ENCODE results near the gene GPR180. TPM values are rescaled to one million over a fixed set of nuclear protein-coding genes. Genes with fewer than 3 reads are reported as not detected.

The GPR180 gene
- total RNA-seq, 4 donors from 2014 or later: 0.37 to 4.9 (median 2.3) TPM

GRCh38 chr13:94586371-94586770 is 15.3 kb upstream of the GPR180 start:
- Histone ChIP-seq H3K27me3 (no peaks in the 10 kb centered on the region), H3K36me3 (peaks cover 0 to 53% (median 7%) of the 10 kb centered on the region in 4 donors), H3K27ac (no peak overlapping the region), H3K9me3 (no peaks in the 10 kb centered on the region), H3K4me1 (peaks cover 0 to 3% (median 0%) of the 10 kb centered on the region in 4 donors), H3K4me3 (no peak overlapping the region)
- WGBS, 2 donors (ENCODE audit: low coverage in 1 of 2): 92 to 93% methylated on average over 7 of the region's 7 CpGs
- TF ChIP-seq POLR2A (IDR thresholded peaks at IDR 0.05) (no peak), POLR2AphosphoS5 (IDR thresholded peaks at IDR 0.05) (no peak), EP300 (IDR thresholded peaks at IDR 0.05; ENCODE audit: low read depth) (no peak), CTCF (IDR thresholded peaks at IDR 0.05) (no peak)
- no peak for DNase-seq
- intact Hi-C loops (cut with DNase I; ENCODE audit: low total_unique reads) (no loop called here), in situ Hi-C loops (cut with MboI; ENCODE audit: low pct_ligation_motif_present in 1 of 4, low pct_unique_long_range_greater_than_20kb in 1 of 4, low sequenced_read_pairs in 3 of 4) (no loop called here)

DNA sequence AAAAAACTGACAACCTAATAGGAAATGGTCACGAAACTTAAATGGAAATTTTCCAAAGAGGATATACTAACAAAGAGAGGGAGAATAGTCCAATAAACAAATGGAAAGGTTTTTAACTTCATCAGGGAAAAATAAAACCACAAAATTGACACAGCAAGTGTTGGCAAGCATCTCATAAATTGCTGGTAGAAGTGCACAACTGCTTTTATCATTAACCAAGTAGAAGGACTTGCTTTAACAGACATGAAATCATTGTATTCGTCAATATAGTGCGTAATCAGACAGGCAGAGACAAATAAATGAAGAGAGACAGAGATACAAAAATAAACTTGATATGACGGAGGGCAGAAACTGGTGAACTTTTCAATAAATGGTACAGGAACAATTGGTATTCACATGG is 13.1 kb upstream of the GPR180 start:
- Histone ChIP-seq H3K9me3 (no peaks in the 10 kb centered on the region), H3K27me3 (no peaks in the 10 kb centered on the region), H3K27ac (no peak overlapping the region), H3K4me3 (no peak overlapping the region), H3K36me3 (peaks cover 0 to 40% (median 0%) of the 10 kb centered on the region in 4 donors), H3K4me1 (peaks cover 0 to 4% (median under 1%) of the 10 kb centered on the region in 4 donors)
- WGBS, 2 donors (ENCODE audit: low coverage in 1 of 2): 90 to 95% methylated on average over 4 of the region's 4 CpGs
- no peak for TF ChIP-seq CTCF (IDR thresholded peaks at IDR 0.05)
- TF ChIP-seq POLR2AphosphoS5 (IDR thresholded peaks at IDR 0.05): no peak
- no peak for TF ChIP-seq POLR2A (IDR thresholded peaks at IDR 0.05)
- no peak for TF ChIP-seq EP300 (IDR thresholded peaks at IDR 0.05; ENCODE audit: low read depth)
- no peak for DNase-seq
- intact Hi-C loops (cut with DNase I; ENCODE audit: low total_unique reads) (no loop called here), in situ Hi-C loops (cut with MboI; ENCODE audit: low pct_ligation_motif_present in 1 of 4, low pct_unique_long_range_greater_than_20kb in 1 of 4, low sequenced_read_pairs in 3 of 4) (no loop called here)

DNA sequence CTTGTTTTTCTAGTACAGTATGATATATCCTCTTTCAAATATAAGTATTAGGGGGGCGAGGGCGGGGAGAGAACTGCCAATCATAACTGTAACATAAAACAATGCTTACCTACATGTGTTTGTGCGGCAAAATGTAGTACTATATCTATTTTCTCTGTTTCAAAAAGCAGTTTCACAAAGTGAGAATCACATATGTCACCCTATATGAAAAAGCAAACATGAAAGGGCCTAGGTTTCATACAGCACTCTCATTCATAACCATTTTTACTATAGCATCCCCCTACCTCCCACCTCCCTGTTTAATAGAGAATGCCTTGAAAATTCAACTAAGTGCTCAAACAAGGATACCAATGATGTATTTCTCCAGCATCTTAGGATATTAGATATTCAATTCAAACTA is 10.9 kb upstream of the GPR180 start:
- in situ Hi-C loops (cut with MboI; ENCODE audit: low pct_ligation_motif_present in 1 of 4, low pct_unique_long_range_greater_than_20kb in 1 of 4, low sequenced_read_pairs in 3 of 4): no loop called here
- Histone ChIP-seq H3K4me3 (no peak overlapping the region), H3K4me1 (peaks cover 14 to 23% (median 18%) of the 10 kb centered on the region in 4 donors), H3K36me3 (peaks cover 0 to 29% (median 0%) of the 10 kb centered on the region in 4 donors), H3K9me3 (no peaks in the 10 kb centered on the region), H3K27ac (no peak overlapping the region), H3K27me3 (no peaks in the 10 kb centered on the region)
- TF ChIP-seq CTCF (IDR thresholded peaks at IDR 0.05) (no peak), EP300 (IDR thresholded peaks at IDR 0.05; ENCODE audit: low read depth) (no peak), POLR2AphosphoS5 (IDR thresholded peaks at IDR 0.05) (no peak), POLR2A (IDR thresholded peaks at IDR 0.05) (no peak)
- no peak for DNase-seq
- intact Hi-C loops (cut with DNase I; ENCODE audit: low total_unique reads): no loop called here
- 91 to 97% methylated on average over 3 of the region's 3 CpGs for WGBS, 2 donors (ENCODE audit: low coverage in 1 of 2)

- Histone ChIP-seq H3K36me3 (peaks cover 0 to 18% (median 0%) of the 10 kb centered on the region in 4 donors), H3K27me3 (no peaks in the 10 kb centered on the region), H3K4me3 (peak overlapping the region; percentile 77 to 91 (median 82)), H3K9me3 (no peaks in the 10 kb centered on the region), H3K27ac (peak overlapping the region; percentile 85 to 90 (median 87)), H3K4me1 (peaks cover 14 to 24% (median 21%) of the 10 kb centered on the region in 4 donors)
- 6 to 14% methylated on average over 8 to 16 of the region's 16 CpGs for WGBS, 2 donors (ENCODE audit: low coverage in 1 of 2)
- in situ Hi-C loops (cut with MboI; ENCODE audit: low pct_ligation_motif_present in 1 of 4, low pct_unique_long_range_greater_than_20kb in 1 of 4, low sequenced_read_pairs in 3 of 4): no loop called here
- TF ChIP-seq EP300 (IDR thresholded peaks at IDR 0.05; ENCODE audit: low read depth) (no peak), POLR2AphosphoS5 (IDR thresholded peaks at IDR 0.05) (no peak), POLR2A (IDR thresholded peaks at IDR 0.05) (no peak), CTCF (IDR thresholded peaks at IDR 0.05) (no peak)
- DNase-seq: peak; percentile 29
- intact Hi-C loops (cut with DNase I; ENCODE audit: low total_unique reads): no loop called here
Observed at GRCh38 chr13:94595001-94595949, 6.4 kb upstream of the GPR180 start.

Measured in transverse colon (tissue), 4 donors.